Muscle of leg (tissue), 11 donors: ENCODE measurements around the gene SOHLH2. TPM values are rescaled to one million over a fixed set of nuclear protein-coding genes. Genes with fewer than 3 reads are reported as not detected.
A peak's percentile ranks its signal among the peaks of the same experiment; 100 is the strongest.

Experiments used
- DNase-seq: peaks from one replicate; pipeline ENCODE4 v3.0.0; 2013
- H3K27ac ChIP-seq: one replicate; pipeline ENCODE4 v1.5.1; 2013; ENCODE audit warnings: mild to moderate bottlenecking, low read length, control low read depth
- H3K27me3 ChIP-seq: one replicate; pipeline ENCODE4 v1.6.1; 2013; ENCODE audit warnings: low read length; ENCODE audit not compliant: control insufficient read depth, insufficient read depth
- H3K36me3 ChIP-seq: one replicate; pipeline ENCODE4 v1.6.1; 2013; ENCODE audit warnings: low read length; ENCODE audit not compliant: control insufficient read depth, insufficient read depth
- H3K4me1 ChIP-seq: one replicate; pipeline ENCODE4 v1.6.1; 2013; ENCODE audit warnings: low read length; ENCODE audit not compliant: control insufficient read depth, insufficient read depth
- H3K4me3 ChIP-seq: one replicate; pipeline ENCODE4 v1.5.1; 2013; ENCODE audit warnings: low read length, control low read depth
- H3K9me3 ChIP-seq: replicated peaks from 2 replicates; pipeline ENCODE4 v1.6.1; 2013; ENCODE audit warnings: low read depth, low read length; ENCODE audit not compliant: control insufficient read depth
- WGBS: methylation state at CpG from one replicate; pipeline ENCODE4 v1.1.5; 2013; ENCODE audit warnings: missing lambda C conversion rate; ENCODE audit not compliant: insufficient coverage; 5-methylcytosine and 5-hydroxymethylcytosine counted together
- polyA plus RNA-seq, 8 donors: library from polyadenylated mRNA; unstranded; fragments of 120-200 nt; gene quantifications; one replicate each; pipeline versions ENCODE4 v1.2.1 to v1.2.3, GENCODE V29; 2013; ENCODE audit warnings: inconsistent platforms in 1 of 8, low replicate concordance in 1 of 8; ENCODE audit not compliant: insufficient read length in 8 of 8, insufficient read depth in 1 of 8
- total RNA-seq: library from RNA; stranded (reverse); fragments of 120-200 nt; gene quantifications from one replicate; pipeline ENCODE4 v1.2.4, GENCODE V29; 2013

SOHLH2 gene
- total and polyA plus RNA-seq, 9 donors: 3.3 to 7.4 (median 4.6) TPM

GRCh38 chr13:36242761-36243160 lies 28.4 kb upstream of the SOHLH2 start:
- Histone ChIP-seq H3K27ac (no peak overlapping the region), H3K9me3 (peaks cover 2% of the 10 kb centered on the region), H3K4me1 (no peaks in the 10 kb centered on the region), H3K36me3 (no peaks in the 10 kb centered on the region), H3K4me3 (no peak overlapping the region), H3K27me3 (no peaks in the 10 kb centered on the region)
- DNase-seq: no peak
- WGBS: no CpG with 5 or more reads among the region's 2 CpGs

GRCh38 chr13:36231236-36231635 lies 16.9 kb upstream of the SOHLH2 start:
- DNase-seq: no peak
- Histone ChIP-seq H3K36me3 (no peaks in the 10 kb centered on the region), H3K4me1 (no peaks in the 10 kb centered on the region), H3K9me3 (peaks cover 3% of the 10 kb centered on the region), H3K4me3 (no peak overlapping the region), H3K27ac (no peak overlapping the region), H3K27me3 (no peaks in the 10 kb centered on the region)
- no CpG with 5 or more reads among the region's 3 CpGs for WGBS

- Histone ChIP-seq H3K9me3 (peaks cover 7% of the 10 kb centered on the region), H3K4me1 (peaks cover 2% of the 10 kb centered on the region), H3K27me3 (no peaks in the 10 kb centered on the region), H3K36me3 (no peaks in the 10 kb centered on the region), H3K27ac (no peak overlapping the region), H3K4me3 (no peak overlapping the region)
- no CpG with 5 or more reads among the region's 1 CpG for WGBS
- DNase-seq: no peak
Measured at GRCh38 chr13:36224730-36225129, 10.4 kb upstream of the SOHLH2 start.

- H3K27ac ChIP-seq: no peak overlapping the region
Measured at GRCh38 chr13:36219883-36220282, 5.5 kb upstream of the SOHLH2 start.

GRCh38 chr13:36217456-36217855 lies 3.1 kb upstream of the SOHLH2 start:
- H3K36me3 ChIP-seq: no peaks in the 10 kb centered on the region
- no peak overlapping the region for H3K4me3 ChIP-seq
- no peak overlapping the region for H3K27ac ChIP-seq
- DNase-seq: no peak
- peaks cover 7% of the 10 kb centered on the region for H3K4me1 ChIP-seq
- H3K9me3 ChIP-seq: peaks cover 4% of the 10 kb centered on the region
- WGBS: 33% methylated on average over 1 of the region's 3 CpGs
- no peaks in the 10 kb centered on the region for H3K27me3 ChIP-seq

More at GRCh38 chr13:36219883-36220282, 5.5 kb upstream of the SOHLH2 start:
- peaks cover 4% of the 10 kb centered on the region for H3K9me3 ChIP-seq
- DNase-seq: no peak
- H3K36me3 ChIP-seq: no peaks in the 10 kb centered on the region
- H3K4me3 ChIP-seq: no peak overlapping the region
- H3K4me1 ChIP-seq: peaks cover 2% of the 10 kb centered on the region
- no peaks in the 10 kb centered on the region for H3K27me3 ChIP-seq

- peak; percentile 25 for DNase-seq
- peak overlapping the region; percentile 47 for H3K27ac ChIP-seq
Measured at GRCh38 chr13:36212789-36213188, 1.6 kb downstream of the SOHLH2 start.

GRCh38 chr13:36211567-36211966 lies 2.8 kb downstream of the SOHLH2 start:
- no peak for DNase-seq
- Histone ChIP-seq H3K4me3 (no peak overlapping the region), H3K4me1 (peaks cover 5% of the 10 kb centered on the region), H3K27ac (no peak overlapping the region), H3K36me3 (no peaks in the 10 kb centered on the region), H3K9me3 (peaks cover 2% of the 10 kb centered on the region), H3K27me3 (no peaks in the 10 kb centered on the region)
- 59% methylated on average over 4 of the region's 4 CpGs for WGBS

More at GRCh38 chr13:36212789-36213188, 1.6 kb downstream of the SOHLH2 start:
- Histone ChIP-seq H3K4me3 (no peak overlapping the region), H3K4me1 (peaks cover 5% of the 10 kb centered on the region), H3K9me3 (peaks cover 2% of the 10 kb centered on the region), H3K36me3 (no peaks in the 10 kb centered on the region), H3K27me3 (no peaks in the 10 kb centered on the region)
- no CpG with 5 or more reads among the region's 3 CpGs for WGBS

- Histone ChIP-seq H3K9me3 (peaks cover 2% of the 10 kb centered on the region), H3K27me3 (no peaks in the 10 kb centered on the region), H3K36me3 (no peaks in the 10 kb centered on the region), H3K27ac (no peak overlapping the region), H3K4me3 (no peak overlapping the region), H3K4me1 (peaks cover 5% of the 10 kb centered on the region)
- no peak for DNase-seq
- WGBS: no CpG with 5 or more reads among the region's 4 CpGs
Measured at GRCh38 chr13:36210738-36211137, 3.6 kb downstream of the SOHLH2 start.

GRCh38 chr13:36207672-36208071 lies 6.7 kb downstream of the SOHLH2 start:
- Histone ChIP-seq H3K9me3 (no peaks in the 10 kb centered on the region), H3K4me3 (no peak overlapping the region), H3K4me1 (no peaks in the 10 kb centered on the region), H3K27ac (no peak overlapping the region), H3K27me3 (no peaks in the 10 kb centered on the region), H3K36me3 (no peaks in the 10 kb centered on the region)
- DNase-seq: no peak
- 86% methylated on average over 2 of the region's 5 CpGs for WGBS

- DNase-seq: peak; percentile 10
- H3K9me3 ChIP-seq: no peaks in the 10 kb centered on the region
Measured at GRCh38 chr13:36193151-36193855, 21.1 kb downstream of the SOHLH2 start.

GRCh38 chr13:36192166-36192565 lies 22.2 kb downstream of the SOHLH2 start:
- Histone ChIP-seq H3K9me3 (no peaks in the 10 kb centered on the region), H3K4me1 (peaks cover 8% of the 10 kb centered on the region), H3K27ac (peak overlapping the region; percentile 68), H3K36me3 (no peaks in the 10 kb centered on the region), H3K4me3 (no peak overlapping the region), H3K27me3 (no peaks in the 10 kb centered on the region)
- WGBS: 71% methylated on average over 2 of the region's 6 CpGs
- peak; percentile 87 for DNase-seq

More at GRCh38 chr13:36193151-36193855, 21.1 kb downstream of the SOHLH2 start:
- Histone ChIP-seq H3K27me3 (no peaks in the 10 kb centered on the region), H3K4me1 (no peaks in the 10 kb centered on the region), H3K36me3 (no peaks in the 10 kb centered on the region), H3K4me3 (no peak overlapping the region), H3K27ac (no peak overlapping the region)
- no CpG with 5 or more reads among the region's 1 CpG for WGBS
